Right atrium auricular region (tissue), 2 donors: ENCODE measurements around the gene NOTCH2. TPM values are rescaled to one million over a fixed set of nuclear protein-coding genes. Genes with fewer than 3 reads are reported as not detected.

Experiments
- DNase-seq: peaks from one replicate; pipeline ENCODE4 v3.0.0-alpha.2; 2019; ENCODE audit warnings: low spot score
- H3K27ac ChIP-seq, 2 donors: fragments of 200-600 bp; sonication (generic); 1 replicate in 1 of 2; 2 replicates in 1 of 2; pipeline ENCODE4 v1.5.1; 2016 to 2019
- H3K27me3 ChIP-seq, 2 donors: fragments of 200-600 bp; sonication (generic); one replicate each; pipeline versions ENCODE4 v1.5.1 to v1.6.0; 2017 to 2019
- H3K36me3 ChIP-seq: fragments of 200-600 bp; sonication (generic); one replicate; pipeline ENCODE4 v1.5.1; 2016
- H3K4me1 ChIP-seq, 2 donors: fragments of 200-600 bp; sonication (generic); one replicate each; pipeline versions ENCODE4 v1.5.1 to v1.6.0; 2017 to 2019
- H3K4me3 ChIP-seq, 2 donors: fragments of 200-600 bp; sonication (generic); 1 replicate in 1 of 2; 2 replicates in 1 of 2; pipeline ENCODE4 v1.5.1; 2017 to 2019; ENCODE audit warnings: mild to moderate bottlenecking in 1 of 2, moderate library complexity in 1 of 2
- H3K9me3 ChIP-seq, 2 donors: fragments of 200-600 bp; sonication (generic); one replicate each; pipeline ENCODE4 v1.5.1; 2019
- CTCF ChIP-seq, 2 donors: fragments of 200-600 bp; sonication (generic); IDR thresholded peaks; one replicate each; pipeline ENCODE4 v1.5.1; 2019; ENCODE audit warnings: antibody characterized with exemption in 2 of 2
- total RNA-seq, 2 donors: library from RNA; depleted of rRNA; stranded (reverse); fragments of >200 nt; gene quantifications; one replicate each; pipeline ENCODE4 v1.1.0, GENCODE V29; 2016

The NOTCH2 gene
- total RNA-seq, 2 donors from 2014 or later: 26.7 to 45.9 TPM

- Histone ChIP-seq H3K4me3 (no peak overlapping the region), H3K4me1 (no peaks in the 10 kb centered on the region), H3K9me3 (no peaks in the 10 kb centered on the region), H3K27me3 (no peaks in the 10 kb centered on the region), H3K36me3 (peaks cover 18% of the 10 kb centered on the region), H3K27ac (no peak overlapping the region)
- no peak for TF ChIP-seq CTCF (IDR thresholded peaks at IDR 0.05)
- DNase-seq: no peak
Measured at GRCh38 chr1:119910618-119911017, 158.8 kb downstream of the NOTCH2 start.

GRCh38 chr1:119909890-119910596 lies 159.4 kb downstream of the NOTCH2 start:
- no peaks in the 10 kb centered on the region for H3K27me3 ChIP-seq

GRCh38 chr1:119908661-119909060 lies 160.8 kb downstream of the NOTCH2 start:
- Histone ChIP-seq H3K4me3 (no peak overlapping the region), H3K36me3 (no peaks in the 10 kb centered on the region), H3K27me3 (no peaks in the 10 kb centered on the region), H3K9me3 (peaks cover 0 to 6% of the 10 kb centered on the region in 2 donors), H3K4me1 (no peaks in the 10 kb centered on the region), H3K27ac (no peak overlapping the region)
- TF ChIP-seq CTCF (IDR thresholded peaks at IDR 0.05): no peak
- no peak for DNase-seq

More at GRCh38 chr1:119909890-119910596, 159.4 kb downstream of the NOTCH2 start:
- Histone ChIP-seq H3K9me3 (peaks cover 0 to 2% of the 10 kb centered on the region in 2 donors), H3K27ac (no peak overlapping the region), H3K36me3 (peaks cover 13% of the 10 kb centered on the region), H3K4me3 (no peak overlapping the region), H3K4me1 (no peaks in the 10 kb centered on the region)
- TF ChIP-seq CTCF (IDR thresholded peaks at IDR 0.05): no peak
- DNase-seq: no peak

- DNase-seq: no peak
- no peak for TF ChIP-seq CTCF (IDR thresholded peaks at IDR 0.05)
Measured at GRCh38 chr1:119906927-119907652, 162.4 kb downstream of the NOTCH2 start.

GRCh38 chr1:119903443-119903835 lies 166.0 kb downstream of the NOTCH2 start:
- no peak for TF ChIP-seq CTCF (IDR thresholded peaks at IDR 0.05)

More at GRCh38 chr1:119906927-119907652, 162.4 kb downstream of the NOTCH2 start:
- no peaks in the 10 kb centered on the region for H3K27me3 ChIP-seq
- H3K27ac ChIP-seq: no peak overlapping the region
- H3K36me3 ChIP-seq: no peaks in the 10 kb centered on the region
- no peaks in the 10 kb centered on the region for H3K4me1 ChIP-seq
- H3K4me3 ChIP-seq: no peak overlapping the region
- peaks cover 0 to 6% of the 10 kb centered on the region in 2 donors for H3K9me3 ChIP-seq

More at GRCh38 chr1:119903443-119903835, 166.0 kb downstream of the NOTCH2 start:
- no peaks in the 10 kb centered on the region for H3K36me3 ChIP-seq
- H3K27me3 ChIP-seq: no peaks in the 10 kb centered on the region
- H3K4me3 ChIP-seq: no peak overlapping the region
- H3K27ac ChIP-seq: no peak overlapping the region
- no peak for DNase-seq
- peaks cover 0 to 6% of the 10 kb centered on the region in 2 donors for H3K9me3 ChIP-seq
- no peaks in the 10 kb centered on the region for H3K4me1 ChIP-seq
